ENCODE measurements around the gene MATK. TPM values are rescaled to one million over a fixed set of nuclear protein-coding genes. Genes with fewer than 3 reads are reported as not detected.

The MATK gene
- total RNA-seq, 1 experiment from 2014 or later = not detected

GRCh38 chr19:3778899-3779723, 7.1 kb downstream of the MATK start:
- no peaks in the 10 kb centered on the region for H3K36me3 ChIP-seq (ENCODE audit: low read depth, low read length)
- no peak overlapping the region for H3K27ac ChIP-seq (ENCODE audit: low read length)
- ChIA-PET CTCF (interaction anchor here (0.5 kb wide), 1 partner anchor 573 kb away, joined by 3 read pairs; no protein-coding TSS in a partner anchor), POLR2A (ENCODE audit: unreplicated experiment) (no interaction called here)
- no peaks in the 10 kb centered on the region for H3K9me2 ChIP-seq (replicated peaks; ENCODE audit: low read length)
- H3K4me3 ChIP-seq (ENCODE audit: low read length) = no peak overlapping the region
- no peaks in the 10 kb centered on the region for H3K4me1 ChIP-seq (ENCODE audit: insufficient read depth, low read length)
- DNase-seq (no peak), ATAC-seq (no peak)
- no peaks in the 10 kb centered on the region for H3K79me2 ChIP-seq (ENCODE audit: low read length)
- intact Hi-C loops (cut with micrococcal nuclease) = no loop called here
- H3K4me2 ChIP-seq (ENCODE audit: low read length) = no peak overlapping the region
- no peaks in the 10 kb centered on the region for H3K27me3 ChIP-seq (ENCODE audit: low read length)
- no peaks in the 10 kb centered on the region for H3F3A ChIP-seq (ENCODE audit: low read length, unreplicated experiment)
- TF ChIP-seq EZH2phosphoT487 (IDR thresholded peaks at IDR 0.05; ENCODE audit: borderline replicate concordance, low read length) = no peak
- TF ChIP-seq CTCF (conservative IDR thresholded peaks at IDR 0.05; ENCODE audit: low read depth, low read length) = no peak
- TF ChIP-seq EZH2 (IDR thresholded peaks at IDR 0.05; ENCODE audit: low read length, unreplicated experiment) = no peak
- BruUV-seq (replicated peaks) = no TSS peak
- H3K9me3 ChIP-seq (ENCODE audit: low read length) = 0 out of 2 replicates have a peak, but pooled peaks cover 13% of the 10 kb centered on the region
- H4K20me1 ChIP-seq (ENCODE audit: low read length) = no peaks in the 10 kb centered on the region
- H3K9ac ChIP-seq (ENCODE audit: low read length) = no peak overlapping the region
- H2AFZ ChIP-seq (ENCODE audit: low read length) = no peak overlapping the region

GRCh38 chr19:3778104-3778867, 7.9 kb downstream of the MATK start:
- ATAC-seq (no peak), DNase-seq (no peak)
- Histone ChIP-seq H3K4me1 (ENCODE audit: insufficient read depth, low read length) (no peaks in the 10 kb centered on the region), H4K20me1 (ENCODE audit: low read length) (no peaks in the 10 kb centered on the region), H3K9me3 (ENCODE audit: low read length) (0 out of 2 replicates have a peak, but pooled peaks cover 13% of the 10 kb centered on the region), H3F3A (ENCODE audit: low read length, unreplicated experiment) (no peaks in the 10 kb centered on the region), H2AFZ (ENCODE audit: low read length) (no peak overlapping the region), H3K27me3 (ENCODE audit: low read length) (no peaks in the 10 kb centered on the region), H3K36me3 (ENCODE audit: low read depth, low read length) (no peaks in the 10 kb centered on the region), H3K9ac (ENCODE audit: low read length) (no peak overlapping the region), H3K79me2 (ENCODE audit: low read length) (no peaks in the 10 kb centered on the region), H3K4me3 (ENCODE audit: low read length) (no peak overlapping the region), H3K9me2 (replicated peaks; ENCODE audit: low read length) (no peaks in the 10 kb centered on the region), H3K4me2 (ENCODE audit: low read length) (no peak overlapping the region), H3K27ac (ENCODE audit: low read length) (no peak overlapping the region)
- intact Hi-C loops (cut with micrococcal nuclease) = no loop called here
- TF ChIP-seq EZH2phosphoT487 (IDR thresholded peaks at IDR 0.05; ENCODE audit: borderline replicate concordance, low read length) (no peak), CTCF (conservative IDR thresholded peaks at IDR 0.05; ENCODE audit: low read depth, low read length) (no peak), EZH2 (IDR thresholded peaks at IDR 0.05; ENCODE audit: low read length, unreplicated experiment) (no peak)
- BruUV-seq (replicated peaks) = no TSS peak
- POLR2A ChIA-PET (ENCODE audit: unreplicated experiment) = no interaction called here
- CTCF ChIA-PET = interaction anchor here (0.5 kb wide), 1 partner anchor 574 kb away, joined by 3 read pairs; no protein-coding TSS in a partner anchor
